HG03108 (cell line): Measurements from ENCODE around the gene MUC5AC.
"Not testable (repeated sequence)": the region's sequence is repeated elsewhere in the genome, so short reads cannot be mapped to it uniquely, and the experiment has no call there.

Source experiments
- ATAC-seq: cut with Tn5 transposase; IDR thresholded peaks from one replicate; pipeline ENCODE4 v1.9.1; 2021; ENCODE audit warnings: moderate library complexity; ENCODE audit not compliant: unreplicated experiment

The MUC5AC gene

GRCh38 chr11:1248951-1249350 lies 91.2 kb downstream of the MUC5AC start:
- not testable (repeated sequence) for ATAC-seq

- ATAC-seq, result not testable (repeated sequence)
Observed at GRCh38 chr11:1250411-1250810, 92.7 kb downstream of the MUC5AC start.
